Mesenteric fat pad (tissue), 1 donor: Measurements from ENCODE around the gene PRELID1. TPM values are rescaled to one million over a fixed set of nuclear protein-coding genes. Genes with fewer than 3 reads are reported as not detected.

ENCODE experiments used
- DNase-seq: peaks from one replicate; pipeline ENCODE4 v3.0.0-alpha.2; 2020; ENCODE audit warnings: low spot score
- total RNA-seq: library from RNA; stranded (reverse); fragmentation: NEBNext Ultra II Directional; extraction: Animal tissue kit (Norgen Biotek cat#: 25700); gene quantifications from one replicate; pipeline ENCODE4 v1.2.1, GENCODE V29; 2021
- donor health status: DM: yes; HTN: yes; CAD: no.

PRELID1 gene
- total RNA-seq, 1 donor from 2014 or later = 110 TPM

DNA sequence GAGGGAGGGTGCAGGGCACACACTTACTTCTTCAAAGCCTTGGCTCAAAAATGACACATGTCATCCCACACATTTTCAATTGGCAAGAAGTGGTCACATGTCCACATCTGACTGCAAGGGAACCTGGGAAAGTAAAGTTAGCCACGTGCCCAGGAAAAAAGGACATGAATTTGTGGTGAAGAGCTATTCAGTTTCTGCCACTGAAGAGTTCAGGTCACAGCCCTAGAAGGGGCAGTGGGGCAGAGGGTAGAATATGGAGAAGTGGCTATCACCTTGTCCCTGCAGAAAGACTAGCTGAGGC is 52.2 kb downstream of the PRELID1 start:
- no peak for DNase-seq

Other genes starting within 250 kb of the PRELID1 start
- 0.42 TPM for gene FGFR4, start 216.9 kb upstream of the PRELID1 start, total RNA-seq
- 74.6 TPM for gene NSD1, start 170.0 kb upstream of the PRELID1 start, total RNA-seq
- gene RAB24, start 80 bp upstream of the PRELID1 start, total RNA-seq = 23.1 TPM
- 7.2 TPM for gene MXD3, start 8.1 kb downstream of the PRELID1 start, total RNA-seq
- gene LMAN2, start 47.9 kb downstream of the PRELID1 start, total RNA-seq = 90.9 TPM
- gene RGS14, start 54.1 kb downstream of the PRELID1 start, total RNA-seq = 8.2 TPM
- not detected for gene SLC34A1, start 80.6 kb downstream of the PRELID1 start, total RNA-seq
- gene PFN3, start 96.9 kb downstream of the PRELID1 start, total RNA-seq = not detected
- not detected for gene F12, start 105.8 kb downstream of the PRELID1 start, total RNA-seq
- 30.1 TPM for gene GRK6, start 122.9 kb downstream of the PRELID1 start, total RNA-seq
- gene PRR7, start 143.0 kb downstream of the PRELID1 start, total RNA-seq = 1.00 TPM
- 44.3 TPM for gene DBN1, start 169.8 kb downstream of the PRELID1 start, total RNA-seq
- gene PDLIM7, start 193.8 kb downstream of the PRELID1 start, total RNA-seq = 58.8 TPM
- 22.6 TPM for gene DOK3, start 206.0 kb downstream of the PRELID1 start, total RNA-seq
- gene DDX41, start 213.2 kb downstream of the PRELID1 start, total RNA-seq = 63.8 TPM